Colonic mucosa (tissue), 4 donors: ENCODE results near the gene GATM. TPM values are rescaled to one million over a fixed set of nuclear protein-coding genes. Genes with fewer than 3 reads are reported as not detected.

Experiments
- DNase-seq: peaks from one replicate; pipeline ENCODE4 v3.0.0-alpha.2; 2020
- H3K27ac ChIP-seq: fragments of 200-600 bp; one replicate; pipeline ENCODE4 v1.8.0; 2021
- H3K27me3 ChIP-seq: fragments of 200-600 bp; one replicate; pipeline ENCODE4 v1.8.0; 2021
- H3K36me3 ChIP-seq: fragments of 200-600 bp; one replicate; pipeline ENCODE4 v1.8.0; 2021
- H3K4me1 ChIP-seq: fragments of 200-600 bp; one replicate; pipeline ENCODE4 v1.8.0; 2021; ENCODE audit warnings: mild to moderate bottlenecking
- H3K4me3 ChIP-seq: fragments of 200-600 bp; one replicate; pipeline ENCODE4 v1.8.0; 2021
- H3K9ac ChIP-seq, 2 donors: one replicate each; pipeline ENCODE4 v1.7.0; 2013; ENCODE audit warnings: control low read depth in 2 of 2, low read depth in 2 of 2, low read length in 2 of 2
- H3K9me3 ChIP-seq: fragments of 200-600 bp; one replicate; pipeline ENCODE4 v1.8.0; 2021
- intact Hi-C: fragments of 100-400 bp; cut with DNase I; formaldehyde crosslinking; loops from one replicate; pipeline ENCODE4 v1.14.1; 2022
- total RNA-seq, 2 donors: library from RNA; stranded (reverse); fragmentation: NEBNext Ultra II Directional in 1 of 2; extraction: Animal tissue kit (Norgen Biotek cat#: 25700) in 1 of 2; gene quantifications; one replicate each; pipeline ENCODE4 v1.2.1, GENCODE V29; 2021
- TF ChIP-seq, protein P1 (sequence below): fragments of 200-600 bp; IDR thresholded peaks from one replicate; pipeline ENCODE4 v1.8.0; 2022; ENCODE audit warnings: antibody characterized with exemption, mild to moderate bottlenecking
- donor health status: healthy.
- donor health status: DM: no; HTN: no; CAD: no.
- donor health status: DM: no; HTN: no; CAD: no.

GATM gene
- total RNA-seq, 2 donors from 2014 or later: 6.4 to 17.9 TPM

DNA sequence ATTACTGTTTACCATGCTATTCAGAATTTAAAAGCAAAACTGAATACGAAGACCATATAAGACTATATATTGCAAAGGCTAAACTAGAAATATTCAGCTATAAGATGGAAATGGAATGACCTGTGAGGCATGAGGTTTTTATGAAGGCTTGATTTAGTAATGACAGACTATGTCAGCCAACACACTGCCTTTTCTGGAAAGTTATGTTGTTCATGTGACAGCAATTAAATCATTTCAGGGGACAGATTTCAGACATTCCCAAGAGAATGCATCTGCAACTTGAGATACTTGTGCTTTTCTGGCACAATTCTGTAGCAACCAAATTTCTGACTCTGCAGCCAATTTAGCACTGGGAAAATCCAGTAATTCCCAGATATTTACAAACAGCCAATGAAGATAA is 8.6 kb upstream of the GATM start:
- Histone ChIP-seq H3K27me3 (no peaks in the 10 kb centered on the region), H3K36me3 (no peaks in the 10 kb centered on the region), H3K4me3 (no peak overlapping the region), H3K27ac (no peak overlapping the region), H3K9ac (no peak overlapping the region), H3K4me1 (peaks cover 5% of the 10 kb centered on the region), H3K9me3 (no peaks in the 10 kb centered on the region)
- DNase-seq: no peak
- TF ChIP-seq, protein P1, sequence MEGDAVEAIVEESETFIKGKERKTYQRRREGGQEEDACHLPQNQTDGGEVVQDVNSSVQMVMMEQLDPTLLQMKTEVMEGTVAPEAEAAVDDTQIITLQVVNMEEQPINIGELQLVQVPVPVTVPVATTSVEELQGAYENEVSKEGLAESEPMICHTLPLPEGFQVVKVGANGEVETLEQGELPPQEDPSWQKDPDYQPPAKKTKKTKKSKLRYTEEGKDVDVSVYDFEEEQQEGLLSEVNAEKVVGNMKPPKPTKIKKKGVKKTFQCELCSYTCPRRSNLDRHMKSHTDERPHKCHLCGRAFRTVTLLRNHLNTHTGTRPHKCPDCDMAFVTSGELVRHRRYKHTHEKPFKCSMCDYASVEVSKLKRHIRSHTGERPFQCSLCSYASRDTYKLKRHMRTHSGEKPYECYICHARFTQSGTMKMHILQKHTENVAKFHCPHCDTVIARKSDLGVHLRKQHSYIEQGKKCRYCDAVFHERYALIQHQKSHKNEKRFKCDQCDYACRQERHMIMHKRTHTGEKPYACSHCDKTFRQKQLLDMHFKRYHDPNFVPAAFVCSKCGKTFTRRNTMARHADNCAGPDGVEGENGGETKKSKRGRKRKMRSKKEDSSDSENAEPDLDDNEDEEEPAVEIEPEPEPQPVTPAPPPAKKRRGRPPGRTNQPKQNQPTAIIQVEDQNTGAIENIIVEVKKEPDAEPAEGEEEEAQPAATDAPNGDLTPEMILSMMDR: no peak
- intact Hi-C loops: no loop called here

DNA sequence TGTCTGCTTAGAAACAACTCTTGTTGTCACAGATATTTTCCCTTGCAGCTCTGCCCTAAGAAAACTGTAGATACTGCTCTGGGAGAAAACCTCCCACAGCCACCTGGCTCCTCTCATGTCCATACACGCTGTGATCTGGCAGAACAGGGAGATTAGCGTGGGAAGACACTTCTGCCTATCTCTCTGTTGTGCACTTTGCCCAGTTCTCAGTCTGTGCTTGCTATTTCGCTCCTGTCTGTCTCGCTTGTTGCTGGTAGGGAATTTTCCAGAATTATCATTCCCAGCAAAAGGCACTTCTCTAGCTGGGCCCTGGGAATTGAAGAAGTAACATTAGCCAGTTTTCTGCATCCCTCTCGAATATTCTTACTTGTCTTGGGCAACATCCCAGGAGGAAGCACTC is 8.1 kb upstream of the GATM start:
- DNase-seq: no peak
- intact Hi-C loops: no loop called here
- H3K4me1 ChIP-seq: peaks cover 5% of the 10 kb centered on the region
- TF ChIP-seq, protein P1: no peak
- H3K4me3 ChIP-seq: no peak overlapping the region
- no peaks in the 10 kb centered on the region for H3K36me3 ChIP-seq
- H3K9me3 ChIP-seq: no peaks in the 10 kb centered on the region
- no peak overlapping the region for H3K27ac ChIP-seq
- no peak overlapping the region for H3K9ac ChIP-seq
- no peaks in the 10 kb centered on the region for H3K27me3 ChIP-seq

DNA sequence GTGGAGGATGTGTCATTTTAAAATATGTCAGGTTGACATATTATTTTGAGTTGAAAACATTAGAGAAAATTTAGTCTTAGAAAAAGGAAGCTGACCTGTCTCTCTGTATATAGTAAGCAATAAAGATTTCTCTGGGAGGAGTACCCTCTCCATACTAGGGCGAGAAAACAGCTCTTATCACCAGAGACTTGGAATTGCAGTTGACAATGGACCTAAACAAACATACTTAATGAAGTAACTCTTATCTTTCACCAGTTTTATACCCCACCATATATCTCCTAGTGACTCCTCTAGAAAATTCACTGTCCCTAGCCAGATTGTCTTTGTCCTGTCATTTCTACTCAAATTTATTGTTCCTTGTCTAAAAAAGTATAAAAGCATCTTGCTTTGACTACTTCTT is 7.2 kb upstream of the GATM start:
- Histone ChIP-seq H3K9ac (no peak overlapping the region), H3K27ac (no peak overlapping the region), H3K4me1 (peaks cover 5% of the 10 kb centered on the region), H3K9me3 (no peaks in the 10 kb centered on the region), H3K4me3 (no peak overlapping the region), H3K36me3 (no peaks in the 10 kb centered on the region), H3K27me3 (no peaks in the 10 kb centered on the region)
- intact Hi-C loops: no loop called here
- TF ChIP-seq, protein P1: no peak
- DNase-seq: no peak

DNA sequence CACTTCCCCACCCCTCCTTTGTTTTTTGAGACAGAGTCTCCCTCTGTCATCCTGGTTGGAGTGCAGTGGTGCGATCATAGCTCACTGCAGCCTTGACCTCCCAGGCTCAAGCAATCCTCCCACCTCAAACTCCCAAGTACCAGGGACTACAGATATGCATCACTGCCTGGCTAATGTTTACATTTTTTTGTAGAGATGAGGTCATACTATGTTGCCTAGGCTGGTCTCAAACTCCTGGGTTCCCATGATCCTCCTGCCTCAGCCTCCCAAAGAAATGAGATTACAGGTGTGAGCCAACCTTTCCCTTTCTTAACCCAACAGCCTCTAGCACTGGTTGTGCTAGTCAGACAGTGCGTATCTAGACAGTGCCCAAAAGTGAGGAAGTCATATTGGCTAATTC is 6.4 kb upstream of the GATM start:
- Histone ChIP-seq H3K9me3 (no peaks in the 10 kb centered on the region), H3K9ac (no peak overlapping the region), H3K27me3 (no peaks in the 10 kb centered on the region), H3K4me1 (peaks cover 5% of the 10 kb centered on the region), H3K36me3 (no peaks in the 10 kb centered on the region), H3K4me3 (no peak overlapping the region), H3K27ac (no peak overlapping the region)
- DNase-seq: no peak
- TF ChIP-seq, protein P1: no peak
- intact Hi-C loops: no loop called here

DNA sequence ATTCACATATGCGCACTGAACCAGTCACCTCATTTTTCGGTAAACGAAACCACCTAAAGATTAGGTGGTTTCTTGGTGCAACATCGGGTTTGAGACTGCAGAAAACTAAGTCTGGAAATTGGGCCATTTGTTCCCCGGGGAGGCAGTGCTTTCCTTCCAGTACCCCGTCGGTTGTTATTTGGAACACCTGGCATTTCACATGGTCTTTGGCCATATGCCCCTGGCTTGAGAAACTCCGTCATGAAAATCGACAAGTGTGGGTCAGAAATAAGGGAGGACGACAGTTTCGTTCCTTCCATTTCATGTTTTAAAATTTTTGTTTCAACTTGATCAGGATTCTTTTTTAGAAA is 544 bp upstream of the GATM start:
- Histone ChIP-seq H3K27me3 (no peaks in the 10 kb centered on the region), H3K36me3 (no peaks in the 10 kb centered on the region), H3K9ac (no peak overlapping the region), H3K4me3 (peak overlapping the region; percentile 43), H3K9me3 (no peaks in the 10 kb centered on the region), H3K4me1 (no peaks in the 10 kb centered on the region), H3K27ac (no peak overlapping the region)
- TF ChIP-seq, protein P1: no peak
- DNase-seq: no peak
- intact Hi-C loops: no loop called here

DNA sequence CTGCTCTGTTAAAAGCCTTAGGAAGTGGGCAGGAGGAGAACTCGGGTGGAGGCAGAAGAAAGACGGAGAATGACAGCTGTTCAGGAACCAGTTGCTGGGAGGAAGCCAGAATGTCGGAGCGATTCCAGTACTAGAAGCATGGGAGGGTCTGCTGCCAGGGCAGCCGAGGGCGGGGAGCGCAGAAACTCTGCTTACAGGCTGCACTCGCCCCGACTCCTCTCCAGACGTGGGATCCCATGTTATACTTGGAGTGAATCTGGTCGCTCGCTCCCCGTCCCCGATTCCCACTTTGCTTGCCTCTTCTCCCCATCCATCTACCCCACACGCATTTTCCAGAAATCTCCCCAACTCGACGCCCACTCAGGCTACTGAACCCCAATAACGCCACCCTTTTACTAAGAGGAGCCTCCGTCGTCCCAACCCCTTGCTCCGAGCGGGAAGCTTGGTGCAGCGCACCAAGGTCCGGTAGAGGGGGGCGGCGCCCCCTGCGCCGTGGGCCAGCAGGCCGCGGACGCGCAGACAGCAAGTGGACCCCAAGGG is 665 bp downstream of the GATM start:
- no peaks in the 10 kb centered on the region for H3K4me1 ChIP-seq
- H3K27me3 ChIP-seq: no peaks in the 10 kb centered on the region
- intact Hi-C loops: no loop called here
- TF ChIP-seq, protein P1: peak; percentile 30
- DNase-seq: peak; percentile 54
- H3K4me3 ChIP-seq: peak overlapping the region; percentile 43
- H3K36me3 ChIP-seq: no peaks in the 10 kb centered on the region
- no peaks in the 10 kb centered on the region for H3K9me3 ChIP-seq
- peak overlapping the region; percentile 79 to 89 for H3K9ac ChIP-seq
- H3K27ac ChIP-seq: peak overlapping the region; percentile 66
